ENCODE results near the gene SYNM. TPM values are rescaled to one million over a fixed set of nuclear protein-coding genes. Genes with fewer than 3 reads are reported as not detected.

The SYNM gene
- total RNA-seq, 3 donors from 2014 or later: 0.42 to 0.60 (median 0.53) TPM

- Mint-ChIP-seq H3K4me1 (ENCODE audit: low read depth) (peaks cover 17% of the 10 kb centered on the region), H3K27me3 (ENCODE audit: low read depth) (no peaks in the 10 kb centered on the region), H3K9me3 (no peaks in the 10 kb centered on the region), H3K36me3 (ENCODE audit: insufficient read depth) (no peaks in the 10 kb centered on the region), H3K4me3 (no peak overlapping the region)
- ATAC-seq (no peak), DNase-seq (no peak)
Measured at GRCh38 chr15:99165956-99166689, 61.2 kb downstream of the SYNM start.

- Mint-ChIP-seq H3K9me3 (no peaks in the 10 kb centered on the region), H3K27me3 (ENCODE audit: low read depth) (no peaks in the 10 kb centered on the region), H3K4me3 (no peak overlapping the region), H3K4me1 (ENCODE audit: low read depth) (peaks cover 17% of the 10 kb centered on the region), H3K36me3 (ENCODE audit: insufficient read depth) (no peaks in the 10 kb centered on the region)
- DNase-seq (no peak), ATAC-seq (no peak)
Measured at GRCh38 chr15:99167201-99167600, 62.3 kb downstream of the SYNM start.

- ATAC-seq (no peak), DNase-seq (no peak)
- H3K4me1 Mint-ChIP-seq (ENCODE audit: low read depth): peaks cover 16% of the 10 kb centered on the region
- H3K9me3 Mint-ChIP-seq: no peaks in the 10 kb centered on the region
- H3K36me3 Mint-ChIP-seq (ENCODE audit: insufficient read depth): no peaks in the 10 kb centered on the region
- no peak overlapping the region for H3K4me3 Mint-ChIP-seq
- no peaks in the 10 kb centered on the region for H3K27me3 Mint-ChIP-seq (ENCODE audit: low read depth)
Measured at GRCh38 chr15:99167640-99168039, 62.8 kb downstream of the SYNM start.

GRCh38 chr15:99168601-99169580 lies 64.0 kb downstream of the SYNM start:
- H3K4me1 Mint-ChIP-seq (ENCODE audit: low read depth): peaks cover 4% of the 10 kb centered on the region
- no peaks in the 10 kb centered on the region for H3K9me3 Mint-ChIP-seq
- no peak overlapping the region for H3K4me3 Mint-ChIP-seq
- H3K27me3 Mint-ChIP-seq (ENCODE audit: low read depth): no peaks in the 10 kb centered on the region
- DNase-seq: no peak
- ATAC-seq: peak in 1 of 2 donors; percentile 14
- H3K36me3 Mint-ChIP-seq (ENCODE audit: insufficient read depth): no peaks in the 10 kb centered on the region

- DNase-seq (no peak), ATAC-seq (no peak)
- Mint-ChIP-seq H3K36me3 (ENCODE audit: insufficient read depth) (no peaks in the 10 kb centered on the region), H3K4me3 (no peak overlapping the region), H3K27me3 (ENCODE audit: low read depth) (no peaks in the 10 kb centered on the region), H3K4me1 (ENCODE audit: low read depth) (no peaks in the 10 kb centered on the region), H3K9me3 (no peaks in the 10 kb centered on the region)
Measured at GRCh38 chr15:99169769-99170311, 65.0 kb downstream of the SYNM start.

- Mint-ChIP-seq H3K36me3 (ENCODE audit: insufficient read depth) (no peaks in the 10 kb centered on the region), H3K4me1 (ENCODE audit: low read depth) (no peaks in the 10 kb centered on the region), H3K9me3 (no peaks in the 10 kb centered on the region), H3K4me3 (no peak overlapping the region), H3K27me3 (ENCODE audit: low read depth) (no peaks in the 10 kb centered on the region)
- ATAC-seq: no peak
- no peak for DNase-seq
Measured at GRCh38 chr15:99170476-99171065, 65.7 kb downstream of the SYNM start.

GRCh38 chr15:99172171-99172570 lies 67.3 kb downstream of the SYNM start:
- ATAC-seq: no peak
- no peaks in the 10 kb centered on the region for H3K4me1 Mint-ChIP-seq (ENCODE audit: low read depth)
- H3K9me3 Mint-ChIP-seq: no peaks in the 10 kb centered on the region
- H3K36me3 Mint-ChIP-seq (ENCODE audit: insufficient read depth): no peaks in the 10 kb centered on the region
- no peaks in the 10 kb centered on the region for H3K27me3 Mint-ChIP-seq (ENCODE audit: low read depth)
- DNase-seq: no peak
- H3K4me3 Mint-ChIP-seq: no peak overlapping the region

- Mint-ChIP-seq H3K4me3 (no peak overlapping the region), H3K4me1 (ENCODE audit: low read depth) (no peaks in the 10 kb centered on the region), H3K9me3 (no peaks in the 10 kb centered on the region), H3K36me3 (ENCODE audit: insufficient read depth) (no peaks in the 10 kb centered on the region), H3K27me3 (ENCODE audit: low read depth) (no peaks in the 10 kb centered on the region)
- ATAC-seq (no peak), DNase-seq (no peak)
Measured at GRCh38 chr15:99172989-99173388, 68.1 kb downstream of the SYNM start.

- no peaks in the 10 kb centered on the region for H3K4me1 Mint-ChIP-seq (ENCODE audit: low read depth)
- no peaks in the 10 kb centered on the region for H3K36me3 Mint-ChIP-seq (ENCODE audit: insufficient read depth)
- DNase-seq (no peak), ATAC-seq (no peak)
- H3K9me3 Mint-ChIP-seq: no peaks in the 10 kb centered on the region
- no peaks in the 10 kb centered on the region for H3K27me3 Mint-ChIP-seq (ENCODE audit: low read depth)
- H3K4me3 Mint-ChIP-seq: no peak overlapping the region
Measured at GRCh38 chr15:99174567-99175395, 69.9 kb downstream of the SYNM start.

GRCh38 chr15:99176757-99177156 lies 71.9 kb downstream of the SYNM start:
- H3K27me3 Mint-ChIP-seq (ENCODE audit: low read depth): no peaks in the 10 kb centered on the region

GRCh38 chr15:99177679-99178078 lies 72.8 kb downstream of the SYNM start:
- H3K36me3 Mint-ChIP-seq (ENCODE audit: insufficient read depth): no peaks in the 10 kb centered on the region
- H3K9me3 Mint-ChIP-seq: no peaks in the 10 kb centered on the region
- H3K4me1 Mint-ChIP-seq (ENCODE audit: low read depth): no peaks in the 10 kb centered on the region
- ATAC-seq: no peak
- DNase-seq: no peak
- no peak overlapping the region for H3K4me3 Mint-ChIP-seq
- no peaks in the 10 kb centered on the region for H3K27me3 Mint-ChIP-seq (ENCODE audit: low read depth)

More at GRCh38 chr15:99176757-99177156, 71.9 kb downstream of the SYNM start:
- Mint-ChIP-seq H3K4me3 (no peak overlapping the region), H3K4me1 (ENCODE audit: low read depth) (no peaks in the 10 kb centered on the region), H3K36me3 (ENCODE audit: insufficient read depth) (no peaks in the 10 kb centered on the region), H3K9me3 (no peaks in the 10 kb centered on the region)
- ATAC-seq: no peak
- no peak for DNase-seq

- no peak overlapping the region for H3K4me3 Mint-ChIP-seq
- H3K4me1 Mint-ChIP-seq (ENCODE audit: low read depth): no peaks in the 10 kb centered on the region
- H3K27me3 Mint-ChIP-seq (ENCODE audit: low read depth): no peaks in the 10 kb centered on the region
- DNase-seq: no peak
- no peaks in the 10 kb centered on the region for H3K9me3 Mint-ChIP-seq
- H3K36me3 Mint-ChIP-seq (ENCODE audit: insufficient read depth): no peaks in the 10 kb centered on the region
- no peak for ATAC-seq
Measured at GRCh38 chr15:99180086-99180963, 75.4 kb downstream of the SYNM start.

- DNase-seq (no peak), ATAC-seq (no peak)
- H3K27me3 Mint-ChIP-seq (ENCODE audit: low read depth): no peaks in the 10 kb centered on the region
- no peaks in the 10 kb centered on the region for H3K36me3 Mint-ChIP-seq (ENCODE audit: insufficient read depth)
- no peaks in the 10 kb centered on the region for H3K4me1 Mint-ChIP-seq (ENCODE audit: low read depth)
- H3K9me3 Mint-ChIP-seq: no peaks in the 10 kb centered on the region
- H3K4me3 Mint-ChIP-seq: no peak overlapping the region
Measured at GRCh38 chr15:99180964-99181306, 76.1 kb downstream of the SYNM start.

Measured in activated T-cell treated with anti-CD3 and anti-CD28 coated beads, Interleukin-2, amount 50 U/mL, for 4 hours (primary cell).